Sigmoid colon (tissue), 7 donors: Measurements from ENCODE around the gene MARK4. TPM values are rescaled to one million over a fixed set of nuclear protein-coding genes. Genes with fewer than 3 reads are reported as not detected.
"Not testable (repeated sequence)": the region's sequence is repeated elsewhere in the genome, so short reads cannot be mapped to it uniquely, and the experiment has no call there.

Experiments used
- DNase-seq: peaks from one replicate; pipeline ENCODE4 v3.0.0-alpha.2; 2019
- H3K27ac ChIP-seq, 4 donors: fragments of 200-600 bp; sonication (generic); one replicate each; pipeline ENCODE4 v1.5.1; 2016 to 2019; ENCODE audit warnings: mild to moderate bottlenecking in 1 of 4
- H3K27me3 ChIP-seq, 3 donors: fragments of 200-600 bp; sonication (generic); one replicate each; pipeline ENCODE4 v1.5.1; 2019; ENCODE audit warnings: mild to moderate bottlenecking in 1 of 3
- H3K36me3 ChIP-seq, 4 donors: fragments of 200-600 bp; sonication (generic); one replicate each; pipeline ENCODE4 v1.5.1; 2016 to 2019
- H3K4me1 ChIP-seq, 4 donors: fragments of 200-600 bp; sonication (generic); one replicate each; pipeline ENCODE4 v1.5.1; 2017 to 2019
- H3K4me3 ChIP-seq, 4 donors: fragments of 200-600 bp; sonication (generic); one replicate each; pipeline ENCODE4 v1.5.1; 2017 to 2019; ENCODE audit warnings: mild to moderate bottlenecking in 2 of 4, moderate library complexity in 1 of 4
- H3K9me3 ChIP-seq, 4 donors: fragments of 200-600 bp in 3 of 4; sonication (generic) in 3 of 4; one replicate each; pipeline versions ENCODE4 v1.5.1 to v1.6.1; 2013 to 2019
- CTCF ChIP-seq, 4 experiments: fragments of 450-650 bp in 3 of 4; fragments of 200-600 bp in 1 of 4; IDR thresholded peaks; one replicate each; pipeline ENCODE4 v1.5.1; 2016 to 2019; ENCODE audit warnings: antibody characterized with exemption in 4 of 4, mild to moderate bottlenecking in 3 of 4, moderate library complexity in 2 of 4
- EP300 ChIP-seq, 4 donors: sonication (generic); formaldehyde crosslinking; IDR thresholded peaks; one replicate each; pipeline ENCODE4 v1.6.1; 2017; ENCODE audit warnings: antibody characterized with exemption in 4 of 4
- POLR2A ChIP-seq, 2 donors: fragments of 450-650 bp; IDR thresholded peaks; one replicate each; pipeline ENCODE4 v1.6.1; 2016; ENCODE audit warnings: antibody characterized with exemption in 2 of 2, mild to moderate bottlenecking in 2 of 2, moderate library complexity in 2 of 2
- POLR2AphosphoS5 ChIP-seq, 4 donors: sonication (generic); formaldehyde crosslinking; IDR thresholded peaks; one replicate each; pipeline ENCODE4 v1.6.1; 2017; ENCODE audit warnings: antibody characterized with exemption in 4 of 4
- WGBS, 2 donors: extraction: QIAGEN DNeasy Blood & Tissue Kit; methylation state at CpG; one replicate each; pipeline ENCODE4 v1.1.7; 2013; 5-methylcytosine and 5-hydroxymethylcytosine counted together
- intact Hi-C: fragments of 100-400 bp; cut with DNase I; formaldehyde crosslinking; loops from one replicate; pipeline ENCODE4 v1.15.1; 2023
- polyA plus RNA-seq, 3 donors: library from polyadenylated mRNA; stranded (reverse); fragments of 200-250 nt; gene quantifications; one replicate each; pipeline ENCODE4 v1.2.3, GENCODE V29; 2013
- total RNA-seq, 4 donors: library from RNA; depleted of rRNA; stranded (reverse); fragments of >200 nt; gene quantifications; one replicate each; pipeline ENCODE4 v1.1.0, GENCODE V29; 2016
- donor health status: healthy with polysubstance abuse.
- donor health status: Bipolar disorder and iron deficiency.
- donor health status: healthy.

The MARK4 gene
- total and polyA plus RNA-seq, 7 donors: 6.2 to 39.9 (median 12.7) TPM

- Histone ChIP-seq H3K27me3 (no peaks in the 10 kb centered on the region), H3K4me1 (no peaks in the 10 kb centered on the region), H3K36me3 (peaks cover 0 to 59% (median 3%) of the 10 kb centered on the region in 4 donors), H3K9me3 (no peaks in the 10 kb centered on the region), H3K27ac (no peak overlapping the region), H3K4me3 (no peak overlapping the region)
- WGBS, 2 donors: 96% methylated on average over 5 of the region's 5 CpGs
- intact Hi-C loops: no loop called here
- DNase-seq: no peak
- TF ChIP-seq EP300 (IDR thresholded peaks at IDR 0.05) (no peak), POLR2A (IDR thresholded peaks at IDR 0.05) (no peak), CTCF (IDR thresholded peaks at IDR 0.05) (no peak), POLR2AphosphoS5 (IDR thresholded peaks at IDR 0.05) (no peak)
These were observed 14.3 kb downstream of the MARK4 start for GRCh38 chr19:45265375-45265774.

- no peak for TF ChIP-seq EP300 (IDR thresholded peaks at IDR 0.05)
- no peak for TF ChIP-seq POLR2AphosphoS5 (IDR thresholded peaks at IDR 0.05)
- TF ChIP-seq POLR2A (IDR thresholded peaks at IDR 0.05): no peak
- TF ChIP-seq CTCF (IDR thresholded peaks at IDR 0.05): no peak
- H3K27ac ChIP-seq: no peak overlapping the region
- no peak for DNase-seq
- 90 to 95% methylated on average over 12 of the region's 12 CpGs for WGBS, 2 donors
- H3K36me3 ChIP-seq: peaks cover 5 to 69% (median 9%) of the 10 kb centered on the region in 4 donors
- no peak overlapping the region for H3K4me3 ChIP-seq
- no peaks in the 10 kb centered on the region for H3K27me3 ChIP-seq
- intact Hi-C loops: no loop called here
- no peaks in the 10 kb centered on the region for H3K9me3 ChIP-seq
- H3K4me1 ChIP-seq: no peaks in the 10 kb centered on the region
These were observed 16.2 kb downstream of the MARK4 start for GRCh38 chr19:45267296-45267695.

- intact Hi-C loops, DNase-seq, H3K27ac ChIP-seq, H3K4me1 ChIP-seq, H3K9me3 ChIP-seq, H3K4me3 ChIP-seq, H3K27me3 ChIP-seq: not testable (repeated sequence)
- WGBS, 2 donors: 88 to 91% methylated on average over 13 of the region's 13 CpGs
- peaks cover 5 to 86% (median 16%) of the 10 kb centered on the region in 4 donors for H3K36me3 ChIP-seq
These were observed 18.9 kb downstream of the MARK4 start for GRCh38 chr19:45269939-45270338.

- H3K36me3 ChIP-seq: peaks cover 5 to 90% (median 16%) of the 10 kb centered on the region in 4 donors
- no peaks in the 10 kb centered on the region for H3K4me1 ChIP-seq
These were observed 20.1 kb downstream of the MARK4 start for GRCh38 chr19:45271098-45271734.

GRCh38 chr19:45271735-45272108 lies 20.7 kb downstream of the MARK4 start:
- H3K27me3 ChIP-seq: no peaks in the 10 kb centered on the region
- TF ChIP-seq EP300 (IDR thresholded peaks at IDR 0.05) (no peak), POLR2AphosphoS5 (IDR thresholded peaks at IDR 0.05) (no peak), CTCF (IDR thresholded peaks at IDR 0.05) (no peak)
- peaks cover 5 to 87% (median 16%) of the 10 kb centered on the region in 4 donors for H3K36me3 ChIP-seq
- no peaks in the 10 kb centered on the region for H3K9me3 ChIP-seq
- no peak for DNase-seq
- H3K27ac ChIP-seq: no peak overlapping the region
- no peaks in the 10 kb centered on the region for H3K4me1 ChIP-seq
- WGBS, 2 donors: 82% methylated on average over 7 of the region's 7 CpGs
- no peak overlapping the region for H3K4me3 ChIP-seq
- intact Hi-C loops: no loop called here

More at GRCh38 chr19:45271098-45271734, 20.1 kb downstream of the MARK4 start:
- no peak for DNase-seq
- Histone ChIP-seq H3K9me3 (no peaks in the 10 kb centered on the region), H3K4me3 (no peak overlapping the region), H3K27me3 (no peaks in the 10 kb centered on the region), H3K27ac (no peak overlapping the region)
- intact Hi-C loops: no loop called here
- no peak for TF ChIP-seq POLR2A (IDR thresholded peaks at IDR 0.05)
- no peak for TF ChIP-seq CTCF (IDR thresholded peaks at IDR 0.05)
- no peak for TF ChIP-seq POLR2AphosphoS5 (IDR thresholded peaks at IDR 0.05)
- TF ChIP-seq EP300 (IDR thresholded peaks at IDR 0.05): no peak
- WGBS, 2 donors: 91 to 92% methylated on average over 21 of the region's 21 CpGs
